ENCODE measurements around the gene CDH24.

The CDH24 gene

DNA sequence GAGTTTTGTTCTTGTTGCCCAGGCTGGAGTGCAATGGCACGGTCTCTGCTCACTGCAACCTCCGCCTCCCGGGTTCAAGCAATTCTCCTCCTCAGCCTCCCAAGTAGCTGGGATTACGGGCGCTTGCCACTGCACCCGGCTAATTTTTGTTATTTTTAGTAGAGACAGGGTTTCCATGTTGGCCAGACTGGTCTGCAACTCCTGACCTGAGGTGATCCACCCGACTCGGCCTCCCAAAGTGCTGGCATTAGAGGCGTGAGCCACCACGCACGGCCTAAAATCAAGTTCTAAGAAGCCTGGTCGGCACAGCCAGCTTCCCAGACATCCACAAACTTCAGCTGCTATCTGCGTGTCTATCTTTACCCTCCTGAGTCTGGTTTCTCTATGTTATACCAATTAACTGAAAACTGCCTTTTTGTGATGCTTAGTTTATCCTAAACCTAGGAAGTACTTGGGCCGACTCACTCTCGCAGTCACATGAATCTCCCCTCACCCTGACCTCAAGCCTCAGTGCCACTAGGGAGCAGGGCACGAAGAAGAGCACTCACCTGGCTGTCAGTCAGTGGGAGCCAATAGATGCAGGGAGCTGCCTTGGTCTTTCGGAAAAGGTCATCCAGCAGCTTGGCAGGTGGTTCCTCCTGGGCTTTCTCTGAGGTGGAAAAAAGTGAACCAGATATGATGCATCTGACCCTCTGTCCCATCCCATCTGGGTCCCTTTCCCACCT lies 3.4 kb upstream of the CDH24 start:
- no peak for DNase-seq

DNA sequence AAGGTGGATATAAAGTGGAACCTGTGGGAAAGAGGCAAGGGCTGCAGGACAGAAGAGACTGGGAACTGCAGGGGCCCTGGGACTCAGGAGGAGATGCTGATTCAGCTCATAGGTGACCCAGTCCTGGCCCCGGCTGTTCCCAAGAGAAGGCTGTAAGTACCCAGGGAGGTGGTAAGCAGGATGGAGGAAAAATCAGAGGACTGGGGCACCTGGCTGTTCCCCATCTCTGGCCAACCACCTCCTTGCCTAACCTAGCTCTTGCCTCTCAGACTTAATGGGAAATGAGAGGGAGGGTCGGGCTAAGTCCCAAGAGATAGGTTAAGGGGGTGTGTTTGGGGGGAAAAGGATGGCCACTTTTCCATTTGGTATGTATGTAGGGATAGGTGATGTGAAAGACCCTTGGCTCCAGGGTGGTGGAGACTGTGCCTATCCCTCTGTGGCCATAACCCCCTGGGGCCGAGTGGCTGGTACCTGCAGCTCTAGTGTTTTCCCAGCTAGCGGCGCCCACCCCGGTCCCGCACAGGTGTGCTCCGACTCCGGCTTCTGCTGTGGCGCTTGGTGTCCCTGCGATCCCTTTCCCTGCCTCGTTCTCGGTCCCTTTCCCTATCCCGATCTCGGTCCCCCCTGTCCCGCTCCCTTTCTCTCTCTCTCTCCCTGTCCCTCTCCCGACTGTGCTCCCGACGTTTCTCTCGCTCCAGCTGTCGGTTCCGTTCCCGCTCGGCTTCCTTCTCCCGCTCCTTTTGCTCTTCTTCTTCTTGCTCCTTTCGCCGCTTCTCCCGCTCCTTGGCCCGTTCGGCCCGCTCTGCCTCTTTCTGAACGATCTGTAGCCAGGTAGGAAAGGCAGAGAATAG lies 1.6 kb upstream of the CDH24 start:
- no peak for DNase-seq

GRCh38 chr14:23057757-23058653 lies 685 bp upstream of the CDH24 start:
- DNase-seq: peak; percentile 88

DNA sequence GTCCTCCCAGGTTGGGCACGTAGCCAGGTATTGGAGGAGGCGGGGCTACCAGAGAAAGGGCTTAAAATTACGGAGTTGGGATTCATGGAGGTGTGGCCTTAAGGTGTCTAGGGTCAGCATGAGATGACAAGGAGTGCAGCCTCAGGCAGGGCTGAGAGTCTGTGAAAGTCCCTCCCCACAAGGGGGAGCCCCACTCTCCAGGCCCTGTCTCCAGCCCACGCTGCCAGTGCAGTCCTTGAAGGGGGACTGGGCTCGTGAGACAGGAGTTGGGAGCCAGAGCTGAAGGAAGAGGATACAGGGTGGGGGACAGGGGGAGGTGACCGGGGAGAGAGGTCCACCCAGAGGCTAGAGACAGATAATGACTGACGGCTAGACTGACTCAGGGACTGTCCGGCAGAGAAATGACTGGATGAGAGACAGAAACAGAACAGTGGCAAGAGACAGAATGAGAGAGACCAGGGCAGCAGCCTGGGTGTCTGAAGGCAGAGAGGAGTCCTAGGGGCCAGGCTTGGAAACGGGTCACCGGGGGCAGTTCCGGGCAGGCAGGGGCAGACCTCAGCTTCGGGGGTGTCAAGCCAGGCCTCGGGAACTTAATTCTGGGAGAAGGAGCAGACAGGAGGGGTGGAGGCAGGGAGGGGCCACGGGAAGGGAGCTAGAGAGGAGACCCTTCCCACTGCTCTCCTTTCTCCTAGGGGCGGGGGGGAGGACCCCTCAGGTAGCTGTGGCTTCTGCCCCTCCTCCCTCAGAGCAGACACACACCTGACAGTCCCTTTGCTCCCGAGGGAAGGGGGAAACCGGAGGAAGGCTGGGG lies 970 bp downstream of the CDH24 start:
- peak; percentile 71 for DNase-seq

DNA sequence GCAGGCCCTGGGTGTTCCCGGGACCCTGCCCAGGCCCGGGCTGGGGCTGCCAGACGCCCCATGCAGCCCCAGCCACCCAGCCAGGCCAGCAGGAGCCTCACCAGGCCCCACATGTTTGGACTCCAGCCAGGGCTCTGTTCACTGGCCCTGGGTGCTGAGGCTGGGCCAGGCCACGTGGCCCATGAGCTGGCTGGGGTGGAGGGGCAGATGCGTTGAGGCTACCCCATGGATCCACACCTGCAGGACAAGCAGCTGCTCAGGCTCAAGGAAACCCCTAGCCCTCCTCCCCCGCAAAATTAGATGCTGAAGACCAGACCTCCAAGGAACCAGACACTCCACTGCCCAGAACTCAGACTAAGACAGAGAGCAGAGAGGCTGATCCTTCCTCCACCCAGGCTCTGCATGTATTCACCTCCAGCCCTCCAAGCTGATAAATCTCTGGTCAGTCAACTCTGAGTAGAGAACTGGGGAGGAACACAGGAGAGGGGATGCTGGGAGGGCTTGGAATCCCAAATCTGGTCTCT lies 1.6 kb downstream of the CDH24 start:
- DNase-seq: no peak

DNA sequence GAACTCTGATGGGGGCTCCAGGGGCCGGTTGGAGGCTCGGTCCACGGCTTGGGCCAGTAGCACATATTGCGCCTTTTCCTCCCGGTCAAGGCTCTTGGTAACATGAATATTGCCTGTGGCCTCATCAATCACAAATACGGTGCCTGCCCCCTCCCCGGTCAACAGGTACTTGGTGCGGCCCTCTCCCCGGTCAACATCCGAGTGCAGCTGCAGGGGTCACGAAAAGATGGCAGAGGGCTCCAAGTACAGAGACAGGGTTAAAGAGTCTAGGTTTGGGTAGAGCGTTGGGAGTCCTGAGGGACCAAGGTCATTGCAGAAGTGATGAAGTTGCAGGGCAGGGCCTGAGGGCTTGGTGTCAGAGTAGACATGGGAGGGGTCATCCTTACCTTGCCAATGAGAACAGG lies 2.2 kb downstream of the CDH24 start:
- DNase-seq: no peak

- peak; percentile 45 for DNase-seq
Observed at GRCh38 chr14:23054000-23054811, 3.1 kb downstream of the CDH24 start.

DNA sequence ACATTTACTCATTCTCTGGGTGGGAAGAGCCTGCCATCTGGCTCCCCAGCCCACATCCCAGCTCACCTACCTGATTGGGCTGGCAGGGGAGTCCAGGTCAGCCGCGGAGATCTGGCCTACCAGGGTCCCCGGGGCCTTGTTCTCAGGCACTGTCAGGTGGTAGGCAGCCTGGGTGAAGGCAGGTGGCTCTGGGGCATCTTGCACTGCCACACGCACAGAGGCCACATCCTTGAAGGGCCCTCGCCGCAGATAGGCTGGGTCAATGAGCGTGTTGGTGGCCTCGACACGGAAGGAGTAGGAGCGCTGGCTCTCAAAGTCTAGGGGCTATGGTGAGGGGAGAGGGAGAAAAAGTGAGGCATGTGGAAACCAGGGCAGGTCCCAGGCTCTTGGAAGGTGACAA lies 3.9 kb downstream of the CDH24 start:
- DNase-seq: no peak

DNA sequence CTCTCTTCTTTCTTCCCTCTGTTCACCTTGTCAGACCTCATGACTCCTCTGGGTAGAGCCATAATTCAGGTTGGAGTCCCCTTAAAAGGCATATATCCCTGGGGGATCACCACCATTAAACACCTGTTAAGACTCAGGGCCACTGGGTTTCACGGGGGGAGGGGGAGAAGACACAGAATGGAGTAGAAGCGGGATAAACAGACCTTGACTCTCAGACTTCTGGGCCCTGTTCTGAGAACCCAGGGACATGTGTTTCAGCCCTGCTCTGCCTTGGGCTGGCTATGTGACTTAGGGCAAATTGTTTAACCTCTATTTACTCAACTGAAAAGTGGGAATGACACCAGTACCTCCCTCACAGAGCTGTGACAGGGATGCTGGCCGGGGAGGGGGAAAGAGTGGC lies 4.6 kb downstream of the CDH24 start:
- no peak for DNase-seq

DNA sequence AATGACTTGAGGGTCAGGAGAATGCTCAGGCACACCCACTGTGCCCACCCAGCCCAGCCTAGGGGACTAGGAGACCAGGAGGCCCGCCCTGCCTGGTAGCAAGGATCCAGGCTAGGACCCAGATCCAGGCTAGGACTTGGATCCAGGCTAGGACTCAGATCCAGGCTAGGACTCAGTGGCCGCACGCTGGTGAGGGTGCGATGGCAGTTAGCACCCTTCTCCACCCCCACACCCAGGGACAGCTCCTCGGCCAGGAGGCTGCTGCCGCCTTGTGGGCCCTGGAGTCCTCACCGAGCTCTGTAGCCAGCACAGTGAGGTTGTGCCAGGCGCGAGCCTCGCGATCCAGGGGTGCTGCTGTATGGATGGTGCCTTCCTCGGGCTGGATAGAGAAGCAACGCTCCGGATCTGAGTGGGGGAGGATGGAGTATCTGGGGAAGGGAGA lies 5.1 kb downstream of the CDH24 start:
- DNase-seq: no peak

DNA sequence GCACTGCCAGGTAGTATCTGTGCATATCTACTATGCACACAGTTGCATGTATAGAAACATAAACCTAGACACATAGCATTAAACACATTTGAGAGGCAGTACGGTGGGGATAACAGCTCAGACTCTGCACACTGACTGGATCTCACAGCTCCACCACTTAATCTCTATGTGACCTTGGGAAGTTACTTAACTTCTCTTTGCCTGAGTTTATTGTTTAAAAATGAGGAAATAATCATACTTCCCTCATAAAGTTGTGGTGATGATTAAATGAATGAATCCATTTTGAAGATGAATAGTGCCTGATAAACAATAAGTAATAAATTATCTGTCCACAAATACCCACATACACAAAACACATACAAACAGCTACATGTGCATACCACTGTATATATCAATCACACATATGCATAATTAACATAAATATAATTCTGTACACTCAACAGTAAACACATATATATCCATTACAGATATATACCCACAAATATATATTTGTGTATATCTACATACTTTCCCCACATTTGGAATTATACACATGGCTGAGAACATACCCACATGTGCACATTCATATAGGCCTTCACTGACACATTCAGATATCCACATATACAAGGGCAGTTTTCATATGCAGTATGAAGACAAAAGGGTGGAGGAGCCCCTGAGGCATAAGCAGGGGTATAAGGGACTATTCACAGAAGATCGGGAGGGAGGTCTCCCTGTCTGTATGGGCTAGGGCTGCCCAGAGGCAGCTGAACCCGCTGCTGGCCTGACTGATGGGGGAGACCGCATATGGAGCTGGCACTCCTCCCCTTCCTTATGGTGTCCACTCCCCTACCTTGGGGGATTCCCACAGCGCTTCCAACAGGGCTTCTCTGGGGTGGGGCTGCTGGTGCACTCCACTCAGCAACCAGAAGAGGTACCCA lies 5.9 kb downstream of the CDH24 start:
- DNase-seq: no peak

- no peak for DNase-seq
Observed at GRCh38 chr14:23049011-23049410, 8.3 kb downstream of the CDH24 start.

- no peak for DNase-seq
Observed at GRCh38 chr14:23047751-23048693, 9.3 kb downstream of the CDH24 start.

DNA sequence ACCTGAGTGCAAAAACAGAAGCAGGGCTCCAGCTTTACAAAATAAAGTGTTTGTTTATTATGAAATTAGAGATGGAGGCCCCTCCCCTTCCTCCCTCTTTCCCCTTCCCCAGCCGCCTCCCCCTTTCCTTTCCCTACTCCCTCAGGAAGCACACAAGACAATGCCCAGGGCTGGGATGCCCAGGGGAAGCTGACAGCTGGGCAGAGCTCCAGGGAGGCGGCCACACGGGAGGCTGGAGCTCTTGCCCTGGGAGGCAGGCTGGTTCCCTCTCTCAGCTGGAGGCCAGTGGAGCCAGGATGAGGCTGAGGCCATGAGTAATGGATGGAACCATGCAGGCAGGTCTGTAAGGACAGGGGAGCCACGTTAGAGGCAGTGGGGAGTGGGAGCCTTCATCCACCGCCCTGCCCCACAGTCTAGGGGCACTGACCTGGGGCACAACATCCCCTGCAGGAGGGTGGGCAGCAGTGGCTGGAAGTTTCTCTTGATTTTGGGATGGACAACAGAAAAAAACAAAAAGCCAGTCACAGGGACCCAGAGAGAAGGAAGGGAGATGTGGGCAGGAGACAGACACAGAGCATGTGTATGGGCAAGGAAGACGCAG lies 10.2 kb downstream of the CDH24 start:
- no peak for DNase-seq

GRCh38 chr14:23045419-23046357 lies 11.6 kb downstream of the CDH24 start:
- no peak for DNase-seq

- DNase-seq: no peak
Observed at GRCh38 chr14:23044840-23045239, 12.5 kb downstream of the CDH24 start.

DNA sequence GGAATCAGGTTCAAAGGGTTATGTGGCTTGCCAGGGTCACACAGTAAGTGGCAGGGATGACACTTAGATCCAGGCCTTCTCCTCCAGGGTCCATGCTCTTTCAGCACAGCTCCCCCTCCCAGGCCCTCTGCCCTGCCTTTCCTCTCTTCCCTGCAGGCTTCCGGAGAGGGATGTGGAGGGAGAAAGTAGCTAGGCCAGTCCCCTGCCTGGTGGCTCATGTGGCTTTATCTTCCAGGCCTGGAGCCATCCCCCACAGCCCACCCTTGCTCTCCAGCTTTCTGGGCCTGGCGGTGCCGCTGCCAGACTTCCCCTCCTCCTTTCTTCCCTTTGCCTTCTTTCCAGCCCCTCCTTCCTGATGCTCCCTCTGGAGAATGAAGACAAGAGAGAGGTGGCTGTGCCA lies 13.6 kb downstream of the CDH24 start:
- DNase-seq: no peak
